ENCODE results near the gene KHNYN.
A peak's percentile ranks its signal among the peaks of the same experiment; 100 is the strongest.
"Not testable (repeated sequence)": the region's sequence is repeated elsewhere in the genome, so short reads cannot be mapped to it uniquely, and the experiment has no call there.

KHNYN gene

DNA sequence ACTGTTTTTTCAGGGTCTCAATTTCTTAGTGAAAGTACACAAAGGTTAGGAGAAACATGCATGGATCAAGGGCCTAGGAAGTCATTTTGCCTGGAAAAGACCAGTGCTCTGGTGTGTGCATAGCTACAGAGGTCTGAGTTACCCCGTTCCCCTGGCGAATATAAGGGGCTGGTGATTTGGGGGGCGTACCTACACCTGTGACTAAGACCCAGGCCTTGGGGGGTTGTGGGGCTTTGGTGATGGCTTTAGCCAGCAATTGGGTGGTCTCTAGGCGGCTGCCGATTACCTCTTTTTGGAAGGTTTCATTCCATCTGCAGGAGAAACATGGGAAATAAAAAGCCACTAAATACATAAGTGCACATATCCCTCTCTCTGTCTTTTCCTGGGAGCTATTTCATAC is 11.7 kb downstream of the KHNYN start:
- TF ChIP-seq, protein P1, sequence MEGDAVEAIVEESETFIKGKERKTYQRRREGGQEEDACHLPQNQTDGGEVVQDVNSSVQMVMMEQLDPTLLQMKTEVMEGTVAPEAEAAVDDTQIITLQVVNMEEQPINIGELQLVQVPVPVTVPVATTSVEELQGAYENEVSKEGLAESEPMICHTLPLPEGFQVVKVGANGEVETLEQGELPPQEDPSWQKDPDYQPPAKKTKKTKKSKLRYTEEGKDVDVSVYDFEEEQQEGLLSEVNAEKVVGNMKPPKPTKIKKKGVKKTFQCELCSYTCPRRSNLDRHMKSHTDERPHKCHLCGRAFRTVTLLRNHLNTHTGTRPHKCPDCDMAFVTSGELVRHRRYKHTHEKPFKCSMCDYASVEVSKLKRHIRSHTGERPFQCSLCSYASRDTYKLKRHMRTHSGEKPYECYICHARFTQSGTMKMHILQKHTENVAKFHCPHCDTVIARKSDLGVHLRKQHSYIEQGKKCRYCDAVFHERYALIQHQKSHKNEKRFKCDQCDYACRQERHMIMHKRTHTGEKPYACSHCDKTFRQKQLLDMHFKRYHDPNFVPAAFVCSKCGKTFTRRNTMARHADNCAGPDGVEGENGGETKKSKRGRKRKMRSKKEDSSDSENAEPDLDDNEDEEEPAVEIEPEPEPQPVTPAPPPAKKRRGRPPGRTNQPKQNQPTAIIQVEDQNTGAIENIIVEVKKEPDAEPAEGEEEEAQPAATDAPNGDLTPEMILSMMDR (IDR thresholded peaks at IDR 0.05; ENCODE audit: insufficient read depth, missing control alignments): no peak
- FAIRE-seq (no peak), DNase-seq (ENCODE audit: insufficient read length, low spot score) (no peak)

DNA sequence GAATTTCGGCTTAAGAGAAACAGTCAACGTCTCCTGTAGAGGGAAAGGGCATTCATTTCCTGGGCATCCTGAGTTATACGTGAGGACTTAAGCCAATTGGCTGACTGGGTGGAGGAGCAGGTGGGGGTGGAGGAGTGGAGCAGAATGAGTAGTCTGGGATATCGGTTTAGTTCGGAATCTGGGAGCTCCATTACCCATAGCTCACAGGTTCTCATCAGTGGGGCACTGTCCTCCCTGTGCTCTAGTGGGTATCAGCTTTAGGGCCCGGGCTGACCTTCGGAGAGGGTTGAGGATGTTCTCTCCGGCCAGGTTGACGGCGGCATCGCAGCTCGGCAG is 12.1 kb downstream of the KHNYN start:
- FAIRE-seq: no peak
- DNase-seq (ENCODE audit: insufficient read length, low spot score): no peak
- TF ChIP-seq, protein P1 (IDR thresholded peaks at IDR 0.05; ENCODE audit: insufficient read depth, missing control alignments): no peak

DNA sequence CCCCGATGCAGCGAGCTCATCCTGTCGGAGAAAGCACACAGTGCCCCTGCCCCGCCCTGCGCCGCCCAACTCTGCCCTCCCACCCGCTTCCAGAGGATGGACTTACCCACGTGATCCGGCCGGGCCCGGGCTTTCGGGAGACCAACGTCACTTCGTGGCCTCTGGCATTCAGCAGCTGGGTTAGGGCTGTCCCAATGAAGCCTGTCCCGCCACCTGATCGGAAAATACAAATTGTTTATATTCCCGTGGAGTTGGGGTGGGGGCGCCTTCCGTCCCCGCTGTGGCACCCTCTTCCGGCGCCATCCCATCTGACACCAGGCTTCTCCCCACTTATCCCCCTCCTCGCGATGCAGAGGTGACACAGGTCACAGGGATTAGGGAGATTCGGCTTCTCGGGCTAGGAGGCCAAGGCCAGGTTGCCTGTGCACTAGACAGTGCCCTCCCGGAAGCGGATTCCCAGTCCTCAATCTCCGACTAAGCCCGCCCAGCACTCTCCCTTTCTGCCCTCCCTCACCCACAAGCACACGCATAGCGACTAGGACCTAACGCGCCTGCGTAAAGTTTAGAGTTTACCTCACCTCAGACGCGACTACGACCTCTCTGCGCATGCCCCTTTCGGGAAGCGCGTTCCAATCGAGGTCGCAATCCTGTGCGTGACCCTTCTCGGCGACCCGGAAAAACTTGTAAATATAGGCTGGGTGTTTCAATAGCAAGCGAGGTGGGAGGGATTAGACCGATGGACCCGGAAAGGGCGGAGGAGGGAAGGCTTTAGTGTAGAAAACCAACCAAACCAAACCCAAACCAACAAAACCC is 12.7 kb downstream of the KHNYN start, which contains the start of gene SDR39U1:
Gene SDR39U1 (minus strand): TSS at position 537 of the 813 bp plus-strand sequence. CDS start 7 bp downstream, at position 530.
- no peak for FAIRE-seq
- TF ChIP-seq, protein P1 (IDR thresholded peaks at IDR 0.05; ENCODE audit: insufficient read depth, missing control alignments): no peak

DNA sequence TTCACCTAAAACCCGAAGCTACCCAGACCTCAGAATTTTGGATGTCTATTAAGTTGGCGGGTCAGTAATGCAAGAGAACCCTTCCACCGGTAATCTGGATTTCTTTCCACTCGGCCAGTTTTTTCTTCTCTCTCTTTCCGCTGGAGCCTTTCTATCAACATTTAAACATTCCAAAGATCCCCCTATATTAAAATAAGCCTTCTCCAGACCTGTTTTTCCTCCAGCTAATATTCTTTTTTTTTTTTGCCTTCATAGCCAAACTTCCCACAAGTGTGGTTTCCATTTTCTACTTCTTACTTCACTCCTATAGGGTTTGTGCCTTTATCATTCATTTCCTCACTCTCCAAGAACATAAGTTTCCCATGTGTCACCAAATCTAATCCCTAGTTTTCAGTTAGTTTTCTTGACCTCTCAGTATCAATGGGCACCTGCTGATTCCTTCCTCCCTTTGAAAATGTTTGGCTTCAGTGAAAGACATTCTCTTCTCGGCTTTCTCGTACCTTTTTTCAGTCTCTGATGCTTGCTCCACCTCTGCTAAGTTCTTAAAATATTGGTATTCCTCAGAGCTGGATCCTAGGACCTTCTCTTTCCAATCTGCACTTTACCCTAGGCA is 13.4 kb downstream of the KHNYN start:
- TF ChIP-seq, protein P1 (IDR thresholded peaks at IDR 0.05; ENCODE audit: insufficient read depth, missing control alignments): no peak
- FAIRE-seq: no peak
- DNase-seq (ENCODE audit: insufficient read length, low spot score): no peak

More for the DNA sequence above, 12.7 kb downstream of the KHNYN start, which contains the start of gene SDR39U1:
- peak; percentile 91 for DNase-seq (ENCODE audit: insufficient read length, low spot score)

DNA sequence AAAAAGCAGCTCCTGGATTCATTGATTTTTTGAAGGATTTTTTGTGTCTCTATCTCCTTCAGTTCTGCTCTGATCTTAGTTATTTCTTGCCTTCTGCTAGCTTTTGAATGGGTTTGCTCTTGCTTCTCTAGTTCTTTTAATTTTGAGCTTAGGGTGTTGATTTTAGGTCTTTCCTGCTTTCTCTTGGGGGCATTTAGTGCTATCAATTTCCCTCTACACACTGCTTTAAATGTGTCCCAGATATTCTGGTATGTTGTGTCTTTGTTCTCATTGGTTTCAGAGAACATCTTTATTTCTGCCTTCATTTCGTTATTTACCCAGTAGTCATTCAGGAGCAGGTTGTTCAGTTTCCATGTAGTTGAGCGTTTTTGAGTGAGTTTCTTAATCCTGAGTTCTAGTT is 21.1 kb downstream of the KHNYN start:
- FAIRE-seq; DNase-seq (ENCODE audit: insufficient read length, low spot score): not testable (repeated sequence)

DNA sequence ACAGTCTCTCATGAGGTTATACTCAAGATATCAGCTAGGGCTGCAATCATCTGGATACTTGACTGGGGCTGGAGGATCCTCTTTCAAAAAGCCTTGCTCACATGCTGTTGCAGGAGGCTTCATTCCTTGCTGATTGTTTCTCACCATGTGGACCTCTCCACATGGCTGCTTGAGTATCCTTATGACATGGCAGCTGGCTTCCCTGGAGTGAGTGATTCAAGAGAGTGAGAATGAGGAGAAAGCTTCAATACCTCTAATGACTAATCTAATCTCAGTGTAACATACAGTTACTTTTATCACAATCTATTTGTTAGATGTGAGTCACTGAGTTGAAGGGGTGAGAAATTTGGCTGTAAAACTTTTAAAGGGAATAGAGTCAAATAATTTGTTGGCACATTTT is 27.2 kb downstream of the KHNYN start:
- TF ChIP-seq, protein P1 (IDR thresholded peaks at IDR 0.05; ENCODE audit: insufficient read depth, missing control alignments): no peak
- FAIRE-seq: no peak
- no peak for DNase-seq (ENCODE audit: insufficient read length, low spot score)

DNA sequence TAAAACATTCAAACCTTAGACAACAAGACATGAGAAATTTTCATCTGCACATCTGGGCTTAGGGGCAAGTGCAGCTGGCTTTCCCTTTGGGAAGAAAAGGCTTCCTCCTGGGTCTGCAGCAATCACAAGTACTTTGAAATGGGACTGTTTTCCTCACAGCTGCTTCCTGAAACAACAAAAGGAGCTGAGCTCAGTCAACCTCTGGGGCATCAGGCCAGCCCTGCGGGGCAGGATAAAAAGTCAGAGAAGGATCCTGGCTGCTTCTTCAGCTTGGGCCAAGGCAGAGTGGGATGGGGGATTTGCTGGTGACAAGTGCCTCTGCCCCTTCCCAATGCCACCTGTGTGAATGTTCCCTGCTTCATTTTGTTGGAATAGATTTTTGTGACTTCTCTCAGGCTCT is 29.0 kb downstream of the KHNYN start:
- FAIRE-seq (no peak), DNase-seq (ENCODE audit: insufficient read length, low spot score) (no peak)
- TF ChIP-seq, protein P1 (IDR thresholded peaks at IDR 0.05; ENCODE audit: insufficient read depth, missing control alignments): no peak

All from D721Med (cell line).